Neural cell (in vitro differentiated cells): Measurements from ENCODE around the gene FASLG.

Source experiments
- CTCF ChIP-seq: fragments of 450-650 bp; IDR thresholded peaks from 2 replicates; pipeline ENCODE4 v1.5.1; 2014; ENCODE audit warnings: antibody characterized with exemption, mild to moderate bottlenecking, moderate library complexity; ENCODE audit not compliant: poor library complexity, severe bottlenecking
- EP300 ChIP-seq: fragments of 450-650 bp; conservative IDR thresholded peaks from 2 replicates; pipeline ENCODE4 v1.6.1; 2014; ENCODE audit warnings: antibody characterized with exemption, mild to moderate bottlenecking, moderate library complexity; ENCODE audit not compliant: poor library complexity, severe bottlenecking
- POLR2AphosphoS5 ChIP-seq: IDR thresholded peaks from 2 replicates; pipeline ENCODE4 v1.6.1; 2012
- RAD21 ChIP-seq: fragments of 450-650 bp; conservative IDR thresholded peaks from 2 replicates; pipeline ENCODE4 v1.6.1; 2014; ENCODE audit warnings: antibody characterized with exemption, mild to moderate bottlenecking, moderate library complexity
- TAF1 ChIP-seq: IDR thresholded peaks from 2 replicates; pipeline ENCODE4 v1.6.1; 2012; ENCODE audit warnings: low read depth

- TF ChIP-seq POLR2AphosphoS5 (no peak), TAF1 (no peak), EP300 (no peak), RAD21 (no peak), CTCF (no peak)
These were observed 35.2 kb upstream of the FASLG start for GRCh38 chr1:172623748-172624147.
